Stimulated activated CD4-positive, alpha-beta T cell treated with anti-CD3 and anti-CD28 coated beads, Interleukin-1b, Interleukin-23, amount 100 ng/mL, for 1 hour (primary cell): ENCODE results near the gene KCNJ4.
A peak's percentile ranks its signal among the peaks of the same experiment; 100 is the strongest.
"Not testable (repeated sequence)": the region's sequence is repeated elsewhere in the genome, so short reads cannot be mapped to it uniquely, and the experiment has no call there.

Experiments used
- DNase-seq, 2 donors: peaks; one replicate each; pipeline ENCODE4 v3.0.0-alpha.2; 2020; ENCODE audit warnings: low read depth in 2 of 2

The KCNJ4 gene

GRCh38 chr22:38471237-38471636 lies 16.2 kb upstream of the KCNJ4 start:
- no peak for DNase-seq

- not testable (repeated sequence) for DNase-seq
Measured at GRCh38 chr22:38470179-38470578, 15.2 kb upstream of the KCNJ4 start.

DNA sequence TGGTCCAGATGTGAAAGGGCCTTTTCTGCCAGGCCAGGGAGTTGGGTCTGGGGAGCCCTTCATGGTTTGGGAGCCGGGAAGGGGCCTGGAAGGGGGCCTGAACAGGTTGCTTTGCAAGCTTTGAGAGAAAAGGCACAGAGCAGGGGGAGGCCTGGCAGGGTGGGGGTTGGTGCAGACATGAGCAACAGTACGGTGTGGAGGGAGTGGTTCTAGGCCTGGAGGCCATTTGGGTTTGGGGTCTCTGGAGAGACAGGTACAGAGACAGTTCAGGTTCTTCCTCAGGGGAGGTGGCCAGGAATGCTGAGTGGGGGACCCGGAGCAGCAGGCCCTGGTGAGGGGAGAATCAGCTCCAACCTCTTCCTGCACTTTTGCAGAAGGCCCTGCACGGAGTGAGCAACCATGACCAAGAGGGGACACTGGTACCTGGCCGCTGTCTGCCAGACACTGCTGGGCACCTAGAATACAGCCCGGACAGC lies 14.3 kb upstream of the KCNJ4 start:
- no peak for DNase-seq

DNA sequence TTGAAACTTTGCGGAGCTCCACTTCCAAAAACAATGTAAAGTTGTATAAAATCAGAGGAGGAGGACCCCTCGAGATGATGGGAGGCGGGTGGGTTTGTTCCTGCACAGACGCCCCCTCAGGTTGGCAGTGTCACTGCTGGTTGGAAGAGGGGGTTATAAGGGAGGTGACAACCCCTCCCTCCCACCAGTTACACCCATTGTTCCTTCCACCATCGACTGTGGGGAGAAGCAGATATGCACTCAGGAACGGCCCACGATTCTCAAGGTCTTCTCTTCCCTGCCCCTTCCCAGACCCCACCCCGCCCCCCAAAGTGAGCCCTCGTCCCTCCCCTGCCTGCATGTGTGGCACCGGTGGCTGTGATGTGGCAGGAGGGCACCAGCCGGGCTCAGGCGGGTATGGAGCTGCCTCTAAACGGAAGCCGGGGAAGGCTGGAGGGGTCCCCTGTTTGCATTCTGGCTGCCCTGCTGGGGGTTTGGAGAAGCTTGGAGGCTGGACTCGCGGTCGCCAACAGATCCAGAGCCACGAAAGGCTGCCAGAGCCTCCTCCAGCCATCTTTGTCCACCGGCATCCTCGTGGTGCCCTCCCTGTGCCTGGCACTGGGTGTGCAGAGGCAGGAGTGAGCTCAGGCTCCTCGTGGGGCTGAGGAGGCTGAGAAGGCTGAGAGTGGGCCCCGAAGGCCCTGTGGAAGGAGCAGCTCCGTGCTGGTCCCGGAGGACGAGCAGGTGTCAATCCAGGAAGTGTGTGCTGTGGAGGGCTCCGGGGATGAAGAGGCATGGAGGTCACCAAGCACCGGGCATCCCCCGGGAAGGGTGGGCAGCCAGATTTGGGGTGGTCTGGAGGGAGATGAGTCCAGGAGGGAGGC lies 13.7 kb upstream of the KCNJ4 start:
- no peak for DNase-seq

- DNase-seq: peak in 1 of 2 donors; percentile 31
Measured at GRCh38 chr22:38467904-38468442, 13.0 kb upstream of the KCNJ4 start, which contains the start of gene KDELR3. Gene KDELR3 (plus strand): TSS chr22:38468096. CDS start chr22:38468234, 138 bp downstream.

- DNase-seq: no peak
Measured at GRCh38 chr22:38467438-38467903, 12.5 kb upstream of the KCNJ4 start.

- DNase-seq: no peak
Measured at GRCh38 chr22:38465673-38466490, 10.9 kb upstream of the KCNJ4 start.

DNA sequence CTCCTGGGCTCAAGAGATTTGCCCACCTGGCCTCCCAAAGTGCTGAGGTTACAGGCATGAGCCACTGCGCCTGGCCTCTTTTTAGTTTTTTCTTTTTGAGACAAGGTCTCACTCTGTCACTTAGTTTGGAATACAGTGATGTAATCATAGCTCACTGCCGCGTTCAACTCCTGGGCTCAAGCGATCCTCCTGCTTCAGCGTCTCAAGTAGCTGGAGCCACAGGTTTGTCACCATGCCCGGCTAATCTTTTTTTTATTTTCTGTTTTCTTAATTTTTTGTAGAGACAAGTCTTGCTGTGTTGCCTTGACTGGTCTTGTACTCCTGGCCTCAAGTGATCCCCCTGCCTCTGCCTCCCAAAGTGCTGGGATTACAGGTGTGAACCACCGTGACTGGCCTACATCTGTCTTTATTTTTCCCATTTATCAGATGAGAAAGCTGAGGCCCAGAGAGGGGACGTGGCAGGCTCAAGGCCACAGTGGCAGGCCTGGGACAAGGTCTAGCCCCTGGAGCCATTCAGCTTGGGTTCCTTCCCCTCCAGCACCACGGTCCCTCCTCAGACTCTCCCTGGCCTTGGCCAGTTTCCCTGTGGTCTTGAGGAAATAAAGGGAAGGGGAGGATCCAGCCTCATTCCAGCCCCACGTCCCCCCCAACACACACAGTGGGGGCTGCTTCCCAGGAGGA lies 10.1 kb upstream of the KCNJ4 start:
- DNase-seq: no peak

GRCh38 chr22:38462960-38463784 lies 8.2 kb upstream of the KCNJ4 start:
- no peak for DNase-seq

DNA sequence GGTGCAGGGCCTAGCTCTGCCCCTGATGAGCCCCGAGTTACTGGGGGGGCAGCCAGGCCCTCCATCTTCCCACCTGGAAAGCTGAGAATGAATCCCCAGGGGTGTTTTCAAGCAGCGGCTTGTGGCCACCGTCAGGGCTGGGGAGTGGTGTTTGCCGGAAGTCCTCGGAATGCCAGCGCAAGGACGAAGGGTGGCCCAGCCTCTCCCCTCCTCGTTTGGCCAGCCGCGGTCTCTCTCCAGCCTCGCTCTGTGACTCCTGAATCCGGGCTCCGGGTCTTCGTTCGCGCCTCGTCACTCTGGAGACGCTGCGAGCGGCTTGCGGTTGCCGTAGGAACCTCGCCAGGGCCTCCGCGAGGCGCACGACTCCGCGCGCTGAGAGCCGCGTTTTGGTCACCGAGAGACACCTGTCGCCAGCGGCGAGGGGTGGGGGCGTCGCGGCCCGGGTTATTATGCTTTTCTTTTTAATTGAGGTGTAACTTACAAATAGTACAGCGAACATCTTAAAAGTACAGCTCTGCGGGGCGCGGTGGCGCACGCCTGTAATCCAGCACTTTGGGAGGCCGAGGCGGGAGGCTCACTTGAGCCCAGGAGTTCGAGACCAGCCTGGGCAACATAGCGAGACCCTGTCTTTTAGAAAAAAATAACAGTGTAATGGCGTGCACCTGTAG lies 6.5 kb upstream of the KCNJ4 start:
- DNase-seq: peak in 1 of 2 donors; percentile 22

DNA sequence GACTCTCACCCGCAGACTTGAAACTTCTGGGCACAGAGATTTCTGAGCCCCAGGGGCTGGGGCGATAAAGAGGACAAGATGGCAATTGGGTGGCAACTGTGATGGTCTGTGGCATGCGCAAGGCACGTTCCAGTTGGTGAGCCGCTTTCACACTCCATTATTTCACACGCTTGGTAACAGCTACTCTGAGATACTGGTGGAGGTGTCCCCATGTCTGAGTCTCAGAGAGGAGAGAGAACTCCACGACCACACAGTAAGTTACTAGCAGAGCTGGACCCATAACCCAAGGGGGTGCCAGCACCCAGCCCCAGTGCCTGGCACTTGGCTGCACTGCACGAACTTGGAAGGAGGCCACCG lies 6.0 kb upstream of the KCNJ4 start:
- no peak for DNase-seq

DNA sequence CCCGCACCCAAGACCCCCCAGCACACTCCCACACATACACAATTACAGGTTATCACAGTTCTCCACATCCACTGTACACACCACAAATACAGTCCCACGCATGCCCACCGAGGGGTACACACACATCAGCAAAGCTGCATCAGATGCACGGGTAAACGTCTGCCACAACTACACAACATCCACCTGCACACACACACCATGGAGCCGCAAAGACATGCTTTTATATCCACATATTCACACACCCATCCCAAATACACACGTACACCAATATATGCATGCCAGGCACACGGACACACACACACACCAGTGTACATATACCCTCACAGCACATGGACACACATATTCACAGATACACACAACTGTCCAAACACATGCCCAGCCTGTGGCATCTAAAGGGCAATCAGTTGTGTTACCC lies 5.4 kb upstream of the KCNJ4 start:
- DNase-seq: no peak

DNA sequence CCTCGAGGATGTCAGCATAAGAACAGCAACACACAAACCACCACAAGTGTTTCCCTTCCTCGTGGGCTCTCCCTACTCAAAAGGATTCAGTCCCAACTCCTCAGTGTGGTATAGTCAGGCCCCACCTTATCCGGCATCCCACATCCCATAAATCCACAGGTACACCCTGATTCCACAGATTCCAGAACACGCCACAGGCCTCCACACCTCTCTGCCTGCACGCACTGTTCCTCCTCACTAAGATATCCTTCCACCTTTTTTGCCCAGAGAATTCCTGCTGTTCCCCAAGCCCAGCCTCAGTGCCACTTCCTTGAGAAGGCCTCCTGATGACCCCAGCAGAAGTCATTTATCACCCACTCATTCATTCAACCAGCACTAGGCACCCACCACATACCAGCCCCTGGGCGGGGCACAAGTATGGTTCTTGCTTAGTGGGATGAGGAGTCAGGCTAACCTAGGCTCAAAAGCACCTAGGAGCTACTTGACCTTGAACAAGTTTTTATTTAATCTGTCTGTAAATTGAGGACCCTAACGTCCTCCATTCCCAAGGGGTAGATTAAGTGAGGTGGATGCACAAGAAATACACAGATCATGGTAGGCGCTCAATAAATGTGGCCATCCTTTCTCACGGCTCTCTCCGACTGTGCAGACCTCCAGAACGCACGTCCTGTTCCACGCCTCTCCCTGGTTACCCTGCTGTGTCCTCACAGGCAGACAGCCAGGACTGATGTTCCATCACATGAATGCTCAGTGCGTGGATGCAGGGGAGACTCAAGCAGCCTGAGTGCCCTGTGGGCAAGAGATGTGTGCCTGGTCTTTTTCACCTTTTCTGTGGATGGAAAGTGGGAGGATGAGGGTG lies 2.1 kb upstream of the KCNJ4 start:
- no peak for DNase-seq

DNA sequence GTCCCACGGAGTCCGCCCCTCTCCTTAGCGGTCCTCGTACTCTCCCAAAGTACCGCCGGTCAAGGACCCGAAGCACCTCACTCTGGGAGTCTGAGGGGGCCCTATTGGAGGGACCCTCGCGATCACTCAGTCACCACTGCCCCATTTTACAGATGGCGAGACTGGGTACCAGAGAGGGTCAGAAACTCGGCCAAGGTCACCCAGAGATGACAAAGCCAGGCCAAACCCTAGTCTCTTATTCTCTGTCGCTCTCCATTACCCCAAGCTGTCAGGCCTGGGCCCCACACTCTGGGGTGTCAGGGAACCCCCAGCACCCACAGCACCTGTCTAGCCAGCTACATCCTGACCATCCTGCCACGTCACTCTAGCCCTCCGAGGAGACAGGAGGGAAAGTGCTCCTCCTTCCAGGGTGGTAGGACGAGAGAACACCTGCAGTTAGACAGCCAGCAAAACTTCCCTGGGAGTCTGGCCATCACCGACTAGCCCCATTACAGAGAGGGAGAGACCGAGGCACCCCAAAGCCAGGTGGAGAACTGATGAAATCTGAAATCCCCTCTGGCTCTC lies 1.4 kb upstream of the KCNJ4 start:
- no peak for DNase-seq

DNA sequence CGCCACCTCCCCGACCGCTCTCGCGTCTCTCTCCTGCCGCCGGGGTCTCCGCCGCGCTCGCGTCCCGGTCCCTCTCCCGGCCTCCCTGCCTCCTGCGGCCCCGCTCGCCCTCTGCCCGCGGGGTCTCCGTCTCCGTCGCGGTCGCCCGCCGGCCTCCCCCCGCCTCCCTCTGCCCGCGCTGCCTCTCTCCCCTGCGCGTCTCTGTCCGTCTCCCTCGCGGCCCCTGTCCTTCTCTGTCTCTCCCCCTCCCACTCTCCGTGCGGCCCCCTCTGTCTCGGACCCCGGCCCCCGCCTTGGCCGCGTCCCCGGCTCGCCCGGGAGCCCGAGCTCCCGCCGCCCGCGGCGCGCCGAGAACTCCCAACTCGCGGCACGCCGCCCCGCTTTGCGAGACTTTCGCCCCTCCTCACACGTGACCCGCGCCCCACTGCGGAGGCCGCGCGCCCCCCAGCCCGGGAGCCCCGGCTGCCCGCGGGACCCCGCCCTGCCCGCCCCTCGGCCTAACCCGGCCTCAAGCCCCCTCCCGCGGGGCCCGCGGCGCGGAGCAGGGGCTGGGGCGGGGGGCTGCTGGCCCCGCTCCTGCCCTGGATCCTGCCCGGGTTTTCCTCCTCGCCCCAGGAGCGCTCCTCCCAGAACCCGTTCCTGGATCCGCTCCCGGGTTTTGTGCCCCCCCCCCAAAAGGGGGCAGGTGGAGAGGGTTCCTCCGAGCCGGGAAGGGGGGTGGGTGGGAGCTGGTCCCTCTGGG lies 702 bp upstream of the KCNJ4 start:
- no peak for DNase-seq

DNA sequence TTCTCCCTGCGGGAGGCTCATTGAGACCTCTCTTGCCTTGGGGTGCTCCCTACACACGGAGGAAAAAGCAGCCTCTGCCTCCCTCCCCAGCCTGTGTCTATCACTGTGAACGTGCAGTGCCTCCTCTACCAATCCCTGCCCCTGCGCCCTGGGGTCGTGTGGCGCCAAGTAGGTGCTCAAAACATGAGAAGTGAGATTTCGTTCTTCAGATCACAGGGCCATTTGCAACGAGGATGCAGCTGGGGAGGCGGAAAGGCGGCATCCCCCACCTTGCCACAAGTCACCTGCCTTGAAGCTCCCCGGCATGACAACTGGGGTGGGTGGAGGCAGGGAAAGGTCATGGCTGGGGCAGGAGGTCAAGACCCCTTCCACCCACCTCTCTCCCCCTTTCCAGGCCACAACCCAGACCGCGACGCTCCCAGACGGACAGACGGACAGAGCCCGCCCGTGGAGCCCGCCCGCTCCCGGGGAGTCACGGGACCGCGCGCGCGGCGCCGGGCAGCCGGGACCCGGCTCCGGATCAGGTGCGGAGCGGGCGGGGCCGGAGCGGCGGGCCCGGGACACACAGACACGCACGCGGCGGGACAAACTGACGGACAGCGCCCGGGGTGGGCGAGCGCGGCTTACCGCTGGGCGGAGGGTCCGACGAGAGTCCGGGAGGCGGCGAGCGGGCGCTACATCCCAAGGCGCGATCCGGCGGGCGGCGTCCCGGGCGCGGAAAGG lies 485 bp downstream of the KCNJ4 start:
- no peak for DNase-seq

GRCh38 chr22:38453996-38454352 lies 1.0 kb downstream of the KCNJ4 start:
- no peak for DNase-seq
